GM12878 (cell line): ENCODE results near the gene NUDT3. TPM values are rescaled to one million over a fixed set of nuclear protein-coding genes. Genes with fewer than 3 reads are reported as not detected.

ENCODE experiments used
- ATAC-seq: fragments of 200-7000 bp; cut with Tn5 transposase; 3 replicates; pipeline ENCODE4 v1.9.1; 2020; ENCODE audit warnings: mild to moderate bottlenecking, moderate library complexity
- BruUV-seq: library from RNA; stranded (reverse); fragments of 400-500 nt; replicated peaks from 2 replicates; lab custom pipeline; 2021; lab: Mats Ljungman, UMichigan
- CTCF ChIA-PET: fragments of 300-600 bp; sonication (Branson Sonifier 250); formaldehyde crosslinking; extraction: SDS; loops from one replicate; lab custom pipeline; 2021; ENCODE audit warnings: inconsistent platforms; lab: Yijun Ruan, JAX
- POLR2A ChIA-PET: fragments of 350-600 bp; formaldehyde crosslinking; extraction: SDS; loops from one replicate; lab custom pipeline; 2021; ENCODE audit warnings: inconsistent platforms; lab: Charles Lee
- RAD21 ChIA-PET: fragments of 300-600 bp; sonication (Branson Sonifier 250); formaldehyde crosslinking; loops from one replicate; lab custom pipeline; 2023; ENCODE audit warnings: antibody characterized with exemption; ENCODE audit not compliant: unreplicated experiment; lab: Charles Lee
- SMC1A ChIA-PET: fragments of 300-600 bp; sonication (Branson Sonifier 250); formaldehyde crosslinking; loops from one replicate; lab custom pipeline; 2023; ENCODE audit not compliant: unreplicated experiment, uncharacterized antibody; lab: Charles Lee
- DNase-seq: peaks from one replicate; pipeline ENCODE4 v3.0.0-alpha.2; 2011; ENCODE audit warnings: low read depth, low spot score
- FAIRE-seq: peaks from 3 replicates; lab custom pipeline; 2011; peaks lifted over from hg19 to GRCh38; lab: Jason Lieb, UNC
- H2AFZ ChIP-seq: 2 replicates; pipeline ENCODE4 v1.6.0; 2011; ENCODE audit warnings: low read depth, low read length, control low read depth; ENCODE audit not compliant: control insufficient read depth
- H3K27ac ChIP-seq: 2 replicates; pipeline ENCODE4 v1.5.1; 2011; ENCODE audit warnings: control low read depth; ENCODE audit not compliant: control insufficient read depth, insufficient read depth
- H3K27me3 ChIP-seq, 2 experiments: replicated peaks in 1 of 2; 2 replicates each; pipeline versions ENCODE4 v1.6.0 to v1.6.1; 2011; ENCODE audit warnings: low read length in 1 of 2; ENCODE audit not compliant: control insufficient read depth in 2 of 2, insufficient read depth in 2 of 2
- H3K36me3 ChIP-seq, 2 experiments: 2 replicates each; pipeline ENCODE4 v1.5.1; 2011; ENCODE audit warnings: low read length in 1 of 2; ENCODE audit not compliant: control insufficient read depth in 2 of 2, insufficient read depth in 2 of 2
- H3K4me1 ChIP-seq: 2 replicates; pipeline ENCODE4 v1.6.1; 2011; ENCODE audit warnings: mild to moderate bottlenecking, low read length, moderate library complexity, mixed read lengths; ENCODE audit not compliant: control insufficient read depth, insufficient read depth
- H3K4me2 ChIP-seq: 2 replicates; pipeline ENCODE4 v1.6.0; 2011; ENCODE audit warnings: control low read depth; ENCODE audit not compliant: control insufficient read depth, insufficient read depth
- H3K4me3 ChIP-seq: fragments of 200-600 bp; sonication (generic); 2 replicates; pipeline ENCODE4 v1.5.1; 2016
- H3K79me2 ChIP-seq: 2 replicates; pipeline ENCODE4 v1.6.0; 2011; ENCODE audit warnings: low read length; ENCODE audit not compliant: control insufficient read depth, insufficient read depth
- H3K9ac ChIP-seq: 2 replicates; pipeline ENCODE4 v1.8.0; 2011; ENCODE audit warnings: low read length, control low read depth, mixed read lengths; ENCODE audit not compliant: control insufficient read depth, insufficient read depth
- H3K9me3 ChIP-seq: replicated peaks from 3 replicates; pipeline ENCODE4 v1.5.1; 2011; ENCODE audit warnings: mild to moderate bottlenecking, low read length; ENCODE audit not compliant: control insufficient read depth, insufficient read depth
- H4K20me1 ChIP-seq: 2 replicates; pipeline ENCODE4 v1.6.0; 2011; ENCODE audit not compliant: control insufficient read depth, insufficient read depth
- BCL3 ChIP-seq: IDR thresholded peaks from 2 replicates; pipeline ENCODE4 v1.6.1; 2011; ENCODE audit warnings: borderline replicate concordance, low read depth, mild to moderate bottlenecking, moderate library complexity, low read length; ENCODE audit not compliant: insufficient read depth, poor library complexity, severe bottlenecking
- BCLAF1 ChIP-seq: fragments of 450-650 bp; IDR thresholded peaks from 2 replicates; pipeline ENCODE4 v1.6.1; 2017; ENCODE audit warnings: antibody characterized with exemption, mild to moderate bottlenecking, moderate library complexity
- EED ChIP-seq: sonication (generic); IDR thresholded peaks from 2 replicates; pipeline ENCODE4 v1.6.1; 2016; ENCODE audit warnings: antibody characterized with exemption, low read depth
- IKZF2 ChIP-seq, 2 experiments: fragments of 450-650 bp; IDR thresholded peaks; 2 replicates each; pipeline ENCODE4 v1.6.1; 2017; ENCODE audit warnings: mild to moderate bottlenecking in 2 of 2, moderate library complexity in 2 of 2
- NFXL1 ChIP-seq: fragments of 450-650 bp; IDR thresholded peaks from 2 replicates; pipeline ENCODE4 v1.6.1; 2017; ENCODE audit warnings: antibody characterized with exemption, mild to moderate bottlenecking, borderline replicate concordance
- NFYB ChIP-seq: IDR thresholded peaks from 2 replicates; pipeline ENCODE4 v1.6.1; 2011; ENCODE audit warnings: low read depth, mild to moderate bottlenecking, low read length, improper control_type of control experiment, moderate library complexity; ENCODE audit not compliant: insufficient read depth
- POLR2A ChIP-seq: IDR thresholded peaks from 2 replicates; pipeline ENCODE4 v1.6.1; 2011; ENCODE audit warnings: low read depth, mild to moderate bottlenecking, low read length
- PRDM15 ChIP-seq: fragments of 450-650 bp; formaldehyde crosslinking; IDR thresholded peaks from 2 replicates; pipeline ENCODE4 v1.4.0; 2020; ENCODE audit warnings: mild to moderate bottlenecking, moderate library complexity
- RB1 ChIP-seq: fragments of 450-650 bp; formaldehyde crosslinking; IDR thresholded peaks from 2 replicates; pipeline ENCODE4 v1.6.1; 2017; ENCODE audit warnings: mild to moderate bottlenecking, borderline replicate concordance
- SIX5 ChIP-seq: IDR thresholded peaks from 2 replicates; pipeline ENCODE4 v1.6.1; 2011; ENCODE audit warnings: mild to moderate bottlenecking, low read depth, low read length, moderate library complexity; ENCODE audit not compliant: severe bottlenecking
- SMAD5 ChIP-seq: IDR thresholded peaks from 2 replicates; pipeline ENCODE4 v1.6.1; 2016; ENCODE audit warnings: antibody characterized with exemption, low read depth
- SREBF2 ChIP-seq: IDR thresholded peaks from 2 replicates; pipeline ENCODE4 v1.6.1; 2012; ENCODE audit warnings: mild to moderate bottlenecking, low read length
- USF1 ChIP-seq: IDR thresholded peaks from 2 replicates; pipeline ENCODE4 v1.6.1; 2011; ENCODE audit warnings: borderline replicate concordance, low read depth, mild to moderate bottlenecking, moderate library complexity, mixed read lengths, low read length; ENCODE audit not compliant: insufficient read depth; ENCODE audit errors: extremely low read length
- ZBED1 ChIP-seq: IDR thresholded peaks from 2 replicates; pipeline ENCODE4 v1.6.1; 2016; ENCODE audit warnings: borderline replicate concordance
- ZNF24 ChIP-seq: fragments of 450-650 bp; IDR thresholded peaks from 2 replicates; pipeline ENCODE4 v1.6.1; 2017; ENCODE audit warnings: antibody characterized with exemption, mild to moderate bottlenecking
- WGBS: methylation state at CpG from one replicate; pipeline ENCODE4 v1.1.6; 2016; ENCODE audit warnings: low lambda C conversion rate; ENCODE audit not compliant: insufficient replicate concordance, insufficient coverage; ENCODE audit errors: missing lambda C conversion rate; 5-methylcytosine and 5-hydroxymethylcytosine counted together
- in situ Hi-C: fragments of 300-500 bp; cut with MboI; formaldehyde crosslinking; loops from 9 replicates; pipeline ENCODE4 v1.14.3; 2018; ENCODE audit warnings: mixed read lengths
- intact Hi-C: fragments of 100-400 bp; cut with micrococcal nuclease; formaldehyde crosslinking; loops from one replicate; pipeline ENCODE4 v1.14.2; 2022; ENCODE audit not compliant: unreplicated experiment
- polyA plus RNA-seq, 11 experiments: library from polyadenylated mRNA; depleted of rRNA in 4 of 11; unstranded in 6 of 11; stranded (reverse) in 5 of 11; fragments of >200 nt; fragmentation: Nextera tagmentation in 4 of 11; fragmentation: Illumina TruSeq in 1 of 11; extraction: Ambion mirVana in 4 of 11; extraction: Trizol in 1 of 11; gene quantifications; 1 replicate in 1 of 11; 2 replicates in 10 of 11; pipeline versions ENCODE4 v1.2.1 to v1.2.3, GENCODE V29; 2011 to 2016; ENCODE audit warnings: inconsistent platforms in 2 of 11, missing spikeins in 2 of 11, low read depth in 1 of 11
- total RNA-seq, 4 experiments: library from RNA; depleted of rRNA in 3 of 4; stranded (reverse); fragments of >200 nt in 3 of 4; fragmentation: Illumina TruSeq in 1 of 4; extraction: Trizol in 1 of 4; gene quantifications; 2 replicates each; pipeline versions ENCODE4 v1.2.1 to v1.2.3, GENCODE V29; 2013 to 2021

NUDT3 gene
- total and polyA plus RNA-seq, 10 of the 15 experiments (the other 5 are each of a cell fraction or from before 2014, with no cell fraction given) = 2.4 to 32.3 (median 25.5) TPM

GRCh38 chr6:34281702-34282334 is 110.7 kb downstream of the NUDT3 start:
- Histone ChIP-seq H3K4me3 (no peak overlapping the region), H3K79me2 (no peaks in the 10 kb centered on the region), H2AFZ (no peak overlapping the region), H3K9ac (no peak overlapping the region), H3K27me3 (no peaks in the 10 kb centered on the region), H4K20me1 (no peaks in the 10 kb centered on the region), H3K4me2 (no peak overlapping the region), H3K4me1 (peaks cover 10% of the 10 kb centered on the region), H3K9me3 (no peaks in the 10 kb centered on the region), H3K36me3 (peaks cover 0 to 13% of the 10 kb centered on the region in 2 experiments; a peak in 3 of 4 replicates), H3K27ac (no peak overlapping the region)
- intact Hi-C loops (no loop called here), in situ Hi-C loops (no loop called here)
- ChIA-PET CTCF (interaction anchor here (2.5 kb wide), 1 partner anchor 133 kb away, joined by 10 read pairs; no protein-coding TSS in a partner anchor), SMC1A (interaction anchor here (0.9 to 1.4 kb wide), 3 partner anchors 10 to 19 kb away, joined by 3 to 4 read pairs (median 3); no protein-coding TSS in a partner anchor), RAD21 (no interaction called here), POLR2A (no interaction called here)
- WGBS = 97% methylated on average over 6 of the region's 6 CpGs
- TSS peak; percentile 7 for BruUV-seq
- FAIRE-seq = no peak
- no peak for ATAC-seq
- DNase-seq = no peak
- TF ChIP-seq BCLAF1 = no peak
- no peak for TF ChIP-seq ZBED1
- TF ChIP-seq NFXL1 = no peak
- TF ChIP-seq IKZF2 (IDR thresholded peaks at IDR 0.05) = no peak
- no peak for TF ChIP-seq PRDM15 (CRISPR knock-in tag)
- TF ChIP-seq EED = no peak
- no peak for TF ChIP-seq RB1
- TF ChIP-seq USF1 = no peak
- no peak for TF ChIP-seq SMAD5
- no peak for TF ChIP-seq POLR2A
- no peak for TF ChIP-seq ZNF24
- no peak for TF ChIP-seq SIX5
- no peak for TF ChIP-seq BCL3
- TF ChIP-seq NFYB = no peak
- TF ChIP-seq SREBF2 = no peak
